Ascending aorta (tissue), 2 donors: ENCODE measurements around the gene STXBP5L. TPM values are rescaled to one million over a fixed set of nuclear protein-coding genes. Genes with fewer than 3 reads are reported as not detected.

Experiments
- DNase-seq, 2 donors: peaks; one replicate each; pipeline ENCODE4 v3.0.0-alpha.2; 2019; ENCODE audit warnings: low spot score in 2 of 2
- H3K27ac ChIP-seq, 2 donors: fragments of 200-600 bp; sonication (generic); one replicate each; pipeline ENCODE4 v1.5.1; 2016 to 2017; ENCODE audit warnings: mild to moderate bottlenecking in 1 of 2
- H3K27me3 ChIP-seq: fragments of 200-600 bp; sonication (generic); one replicate; pipeline ENCODE4 v1.5.1; 2017
- H3K36me3 ChIP-seq, 2 donors: fragments of 200-600 bp; sonication (generic); one replicate each; pipeline ENCODE4 v1.5.1; 2016
- H3K4me1 ChIP-seq, 2 donors: fragments of 200-600 bp; sonication (generic); one replicate each; pipeline ENCODE4 v1.5.1; 2016 to 2017; ENCODE audit warnings: mild to moderate bottlenecking in 1 of 2
- H3K4me3 ChIP-seq, 2 donors: fragments of 200-600 bp; sonication (generic); one replicate each; pipeline ENCODE4 v1.5.1; 2016 to 2017; ENCODE audit warnings: mild to moderate bottlenecking in 1 of 2
- H3K9me3 ChIP-seq, 2 donors: fragments of 200-600 bp; sonication (generic); one replicate each; pipeline ENCODE4 v1.5.1; 2016
- CTCF ChIP-seq, 3 experiments: fragments of 200-600 bp in 2 of 3; fragments of 450-650 bp in 1 of 3; sonication (generic) in 2 of 3; IDR thresholded peaks; one replicate each; pipeline ENCODE4 v1.5.1; 2016 to 2019; ENCODE audit warnings: antibody characterized with exemption in 3 of 3, mild to moderate bottlenecking in 1 of 3, moderate library complexity in 1 of 3
- intact Hi-C: fragments of 100-400 bp; cut with DNase I; formaldehyde crosslinking; loops from one replicate; pipeline ENCODE4 v1.15.1; 2023
- total RNA-seq: library from RNA; depleted of rRNA; stranded (reverse); fragments of >200 nt; gene quantifications from one replicate; pipeline ENCODE4 v1.1.0, GENCODE V29; 2016

The STXBP5L gene
- total RNA-seq, 1 donor from 2014 or later, result not detected

GRCh38 chr3:121399820-121400219 is 491.8 kb downstream of the STXBP5L start:
- Histone ChIP-seq H3K27me3 (no peaks in the 10 kb centered on the region), H3K9me3 (no peaks in the 10 kb centered on the region), H3K4me1 (no peaks in the 10 kb centered on the region), H3K27ac (no peak overlapping the region), H3K36me3 (no peaks in the 10 kb centered on the region), H3K4me3 (no peak overlapping the region)
- TF ChIP-seq CTCF (IDR thresholded peaks at IDR 0.05), result no peak
- DNase-seq, result no peak
- intact Hi-C loops, result no loop called here

- DNase-seq, result no peak
Measured at GRCh38 chr3:121405631-121406030, 497.6 kb downstream of the STXBP5L start.

GRCh38 chr3:121411523-121411922 is 503.5 kb downstream of the STXBP5L start:
- Histone ChIP-seq H3K27ac (no peak overlapping the region), H3K36me3 (no peaks in the 10 kb centered on the region)

More at GRCh38 chr3:121405631-121406030, 497.6 kb downstream of the STXBP5L start:
- H3K36me3 ChIP-seq, result no peaks in the 10 kb centered on the region
- H3K27me3 ChIP-seq, result no peaks in the 10 kb centered on the region
- no peaks in the 10 kb centered on the region for H3K4me1 ChIP-seq
- TF ChIP-seq CTCF (IDR thresholded peaks at IDR 0.05), result no peak
- intact Hi-C loops, result no loop called here
- no peaks in the 10 kb centered on the region for H3K9me3 ChIP-seq
- no peak overlapping the region for H3K4me3 ChIP-seq
- no peak overlapping the region for H3K27ac ChIP-seq

GRCh38 chr3:121414924-121415323 is 506.9 kb downstream of the STXBP5L start:
- Histone ChIP-seq H3K9me3 (no peaks in the 10 kb centered on the region), H3K36me3 (no peaks in the 10 kb centered on the region), H3K27ac (no peak overlapping the region), H3K4me3 (no peak overlapping the region), H3K27me3 (no peaks in the 10 kb centered on the region), H3K4me1 (no peaks in the 10 kb centered on the region)
- DNase-seq, result no peak
- no peak for TF ChIP-seq CTCF (IDR thresholded peaks at IDR 0.05)
- intact Hi-C loops, result no loop called here

More at GRCh38 chr3:121411523-121411922, 503.5 kb downstream of the STXBP5L start:
- Histone ChIP-seq H3K9me3 (no peaks in the 10 kb centered on the region), H3K4me1 (no peaks in the 10 kb centered on the region), H3K27me3 (no peaks in the 10 kb centered on the region), H3K4me3 (no peak overlapping the region)
- TF ChIP-seq CTCF (IDR thresholded peaks at IDR 0.05), result no peak
- DNase-seq, result no peak
- intact Hi-C loops, result no loop called here

GRCh38 chr3:121418182-121418581 is 510.2 kb downstream of the STXBP5L start:
- Histone ChIP-seq H3K4me1 (no peaks in the 10 kb centered on the region), H3K4me3 (no peak overlapping the region), H3K36me3 (no peaks in the 10 kb centered on the region), H3K9me3 (no peaks in the 10 kb centered on the region), H3K27ac (no peak overlapping the region), H3K27me3 (no peaks in the 10 kb centered on the region)
- DNase-seq, result no peak
- intact Hi-C loops, result no loop called here
- TF ChIP-seq CTCF (IDR thresholded peaks at IDR 0.05), result no peak

- no peak overlapping the region for H3K27ac ChIP-seq
- no peaks in the 10 kb centered on the region for H3K4me1 ChIP-seq
- intact Hi-C loops, result no loop called here
- no peak for DNase-seq
- no peaks in the 10 kb centered on the region for H3K36me3 ChIP-seq
- no peak for TF ChIP-seq CTCF (IDR thresholded peaks at IDR 0.05)
- no peaks in the 10 kb centered on the region for H3K27me3 ChIP-seq
- no peaks in the 10 kb centered on the region for H3K9me3 ChIP-seq
- no peak overlapping the region for H3K4me3 ChIP-seq
Measured at GRCh38 chr3:121424549-121424948, 516.5 kb downstream of the STXBP5L start.
